HG02623 (cell line): ENCODE data around the gene LDLRAD2.
A peak's percentile ranks its signal among the peaks of the same experiment; 100 is the strongest.

Source experiments
- ATAC-seq: cut with Tn5 transposase; IDR thresholded peaks from one replicate; pipeline ENCODE4 v1.9.1; 2021; ENCODE audit warnings: moderate library complexity; ENCODE audit not compliant: unreplicated experiment

Gene LDLRAD2

GRCh38 chr1:21857840-21858670, 46.0 kb downstream of the LDLRAD2 start:
- ATAC-seq: no peak

GRCh38 chr1:21859669-21860179, 47.7 kb downstream of the LDLRAD2 start:
- ATAC-seq: no peak

GRCh38 chr1:21860971-21861370, 48.9 kb downstream of the LDLRAD2 start:
- ATAC-seq: no peak

- no peak for ATAC-seq
Observed at GRCh38 chr1:21861602-21862429, 49.8 kb downstream of the LDLRAD2 start.

GRCh38 chr1:21863981-21864380, 51.9 kb downstream of the LDLRAD2 start:
- no peak for ATAC-seq

GRCh38 chr1:21864730-21865129, 52.7 kb downstream of the LDLRAD2 start:
- no peak for ATAC-seq

GRCh38 chr1:21865609-21865942, 53.5 kb downstream of the LDLRAD2 start:
- no peak for ATAC-seq

GRCh38 chr1:21865943-21866706, 54.1 kb downstream of the LDLRAD2 start:
- peak; percentile 71 for ATAC-seq

GRCh38 chr1:21866707-21867043, 54.6 kb downstream of the LDLRAD2 start:
- no peak for ATAC-seq

- no peak for ATAC-seq
Observed at GRCh38 chr1:21867451-21867996, 55.5 kb downstream of the LDLRAD2 start.

- no peak for ATAC-seq
Observed at GRCh38 chr1:21868482-21868881, 56.4 kb downstream of the LDLRAD2 start.

- ATAC-seq: no peak
Observed at GRCh38 chr1:21868941-21869454, 56.9 kb downstream of the LDLRAD2 start.

GRCh38 chr1:21869620-21870121, 57.6 kb downstream of the LDLRAD2 start:
- ATAC-seq: no peak

- no peak for ATAC-seq
Observed at GRCh38 chr1:21870611-21871010, 58.5 kb downstream of the LDLRAD2 start.

- no peak for ATAC-seq
Observed at GRCh38 chr1:21871943-21872342, 59.9 kb downstream of the LDLRAD2 start.

- no peak for ATAC-seq
Observed at GRCh38 chr1:21872445-21873079, 60.5 kb downstream of the LDLRAD2 start.

GRCh38 chr1:21873174-21873573, 61.1 kb downstream of the LDLRAD2 start:
- ATAC-seq: no peak

GRCh38 chr1:21873761-21874160, 61.7 kb downstream of the LDLRAD2 start:
- no peak for ATAC-seq

- no peak for ATAC-seq
Observed at GRCh38 chr1:21874328-21874727, 62.3 kb downstream of the LDLRAD2 start.
